Calu3 (cell line): ENCODE results near the gene CDON. TPM values are rescaled to one million over a fixed set of nuclear protein-coding genes. Genes with fewer than 3 reads are reported as not detected.

Experiments used
- BruUV-seq: library from RNA; stranded (reverse); fragments of 400-500 nt; replicated peaks from 2 replicates; lab custom pipeline; 2021; lab: Mats Ljungman, UMichigan
- CTCF ChIA-PET: fragments of 300-600 bp; sonication (Branson Sonifier 250); formaldehyde crosslinking; loops from one replicate; lab custom pipeline; 2022; ENCODE audit warnings: antibody characterized with exemption; lab: Charles Lee
- DNase-seq: peaks from one replicate; pipeline ENCODE4 v3.0.0; 2022
- H3K27ac Mint-ChIP-seq: one replicate; pipeline ENCODE4 v1.8.0; 2022; ENCODE audit warnings: mixed read lengths; ENCODE audit not compliant: unreplicated experiment
- H3K27me3 Mint-ChIP-seq: one replicate; pipeline ENCODE4 v1.8.0; 2022; ENCODE audit warnings: mixed read lengths; ENCODE audit not compliant: unreplicated experiment
- H3K36me3 Mint-ChIP-seq: one replicate; pipeline ENCODE4 v1.8.0; 2022; ENCODE audit warnings: mild to moderate bottlenecking, moderate library complexity, mixed read lengths; ENCODE audit not compliant: insufficient read depth, unreplicated experiment
- H3K4me1 Mint-ChIP-seq: one replicate; pipeline ENCODE4 v1.8.0; 2022; ENCODE audit warnings: mild to moderate bottlenecking, low read depth, mixed read lengths; ENCODE audit not compliant: unreplicated experiment
- H3K4me3 Mint-ChIP-seq: one replicate; pipeline ENCODE4 v1.8.0; 2022; ENCODE audit warnings: mild to moderate bottlenecking, low read depth, moderate library complexity, mixed read lengths; ENCODE audit not compliant: unreplicated experiment
- H3K9me3 Mint-ChIP-seq: one replicate; pipeline ENCODE4 v1.8.0; 2022; ENCODE audit warnings: low read depth, mixed read lengths; ENCODE audit not compliant: unreplicated experiment
- intact Hi-C: fragments of 100-400 bp; cut with micrococcal nuclease; formaldehyde crosslinking; loops from one replicate; pipeline ENCODE4 v1.10.0; 2022; ENCODE audit not compliant: unreplicated experiment
- total RNA-seq: library from RNA; stranded (reverse); gene quantifications from 2 replicates; pipeline ENCODE4 v1.2.3, GENCODE V29; 2022
- TF ChIP-seq, protein P1 (sequence below): fragments of 200-600 bp; IDR thresholded peaks from one replicate; pipeline ENCODE4 v1.8.0; 2022; ENCODE audit warnings: antibody characterized with exemption; ENCODE audit not compliant: unreplicated experiment

Gene CDON
- total RNA-seq, 1 experiment from 2014 or later, result 14.8 TPM

DNA sequence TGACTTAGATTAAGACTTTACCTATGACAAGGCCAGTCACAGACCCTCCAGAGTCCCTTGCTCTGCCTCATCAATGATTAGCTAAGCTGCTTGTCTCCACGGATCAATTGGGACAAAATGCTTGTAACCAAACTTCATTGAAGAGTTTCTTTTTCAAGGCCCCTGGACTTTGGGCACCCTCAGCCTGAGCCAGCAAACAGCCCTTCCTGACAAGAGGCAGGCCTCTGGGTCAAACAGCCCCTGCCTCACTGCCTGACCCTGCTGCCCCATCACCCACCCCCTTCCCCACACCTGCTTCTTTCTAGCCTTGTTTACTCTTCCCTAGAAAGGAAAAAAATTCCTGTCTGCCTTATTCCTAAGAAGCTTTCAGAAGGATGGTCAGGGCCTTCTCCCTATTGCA lies 26.3 kb upstream of the CDON start:
- DNase-seq, result no peak
- intact Hi-C loops, result no loop called here
- Mint-ChIP-seq H3K9me3 (no peaks in the 10 kb centered on the region), H3K4me3 (no peak overlapping the region), H3K27ac (no peak overlapping the region), H3K4me1 (no peaks in the 10 kb centered on the region), H3K27me3 (no peaks in the 10 kb centered on the region), H3K36me3 (peaks cover 4% of the 10 kb centered on the region)
- no TSS peak for BruUV-seq
- TF ChIP-seq, protein P1, sequence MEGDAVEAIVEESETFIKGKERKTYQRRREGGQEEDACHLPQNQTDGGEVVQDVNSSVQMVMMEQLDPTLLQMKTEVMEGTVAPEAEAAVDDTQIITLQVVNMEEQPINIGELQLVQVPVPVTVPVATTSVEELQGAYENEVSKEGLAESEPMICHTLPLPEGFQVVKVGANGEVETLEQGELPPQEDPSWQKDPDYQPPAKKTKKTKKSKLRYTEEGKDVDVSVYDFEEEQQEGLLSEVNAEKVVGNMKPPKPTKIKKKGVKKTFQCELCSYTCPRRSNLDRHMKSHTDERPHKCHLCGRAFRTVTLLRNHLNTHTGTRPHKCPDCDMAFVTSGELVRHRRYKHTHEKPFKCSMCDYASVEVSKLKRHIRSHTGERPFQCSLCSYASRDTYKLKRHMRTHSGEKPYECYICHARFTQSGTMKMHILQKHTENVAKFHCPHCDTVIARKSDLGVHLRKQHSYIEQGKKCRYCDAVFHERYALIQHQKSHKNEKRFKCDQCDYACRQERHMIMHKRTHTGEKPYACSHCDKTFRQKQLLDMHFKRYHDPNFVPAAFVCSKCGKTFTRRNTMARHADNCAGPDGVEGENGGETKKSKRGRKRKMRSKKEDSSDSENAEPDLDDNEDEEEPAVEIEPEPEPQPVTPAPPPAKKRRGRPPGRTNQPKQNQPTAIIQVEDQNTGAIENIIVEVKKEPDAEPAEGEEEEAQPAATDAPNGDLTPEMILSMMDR, result no peak
- CTCF ChIA-PET, result no interaction called here

DNA sequence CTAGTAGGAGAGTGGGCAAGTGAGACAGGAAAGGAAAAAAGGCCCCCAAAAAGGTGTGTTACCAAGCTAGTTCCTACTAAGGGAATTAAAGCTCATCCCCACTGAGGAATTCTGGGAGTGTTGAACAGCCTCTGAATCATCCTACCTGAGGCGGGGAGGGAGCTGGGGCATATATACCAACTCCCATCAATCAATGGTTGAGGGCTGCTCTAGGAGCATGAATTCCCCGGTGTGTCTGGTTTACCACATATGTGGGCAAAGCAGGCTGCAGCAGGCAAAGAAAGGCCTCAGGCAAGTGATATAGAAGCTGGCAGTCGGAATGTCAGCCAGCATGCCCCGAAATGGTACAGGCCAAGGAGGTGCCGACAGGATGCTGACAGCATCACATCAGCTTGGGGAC lies 23.6 kb upstream of the CDON start:
- Mint-ChIP-seq H3K9me3 (no peaks in the 10 kb centered on the region), H3K27me3 (no peaks in the 10 kb centered on the region), H3K4me1 (no peaks in the 10 kb centered on the region), H3K27ac (no peak overlapping the region), H3K36me3 (no peaks in the 10 kb centered on the region), H3K4me3 (no peak overlapping the region)
- CTCF ChIA-PET, result no interaction called here
- no TSS peak for BruUV-seq
- DNase-seq, result no peak
- TF ChIP-seq, protein P1, result no peak
- intact Hi-C loops, result no loop called here

DNA sequence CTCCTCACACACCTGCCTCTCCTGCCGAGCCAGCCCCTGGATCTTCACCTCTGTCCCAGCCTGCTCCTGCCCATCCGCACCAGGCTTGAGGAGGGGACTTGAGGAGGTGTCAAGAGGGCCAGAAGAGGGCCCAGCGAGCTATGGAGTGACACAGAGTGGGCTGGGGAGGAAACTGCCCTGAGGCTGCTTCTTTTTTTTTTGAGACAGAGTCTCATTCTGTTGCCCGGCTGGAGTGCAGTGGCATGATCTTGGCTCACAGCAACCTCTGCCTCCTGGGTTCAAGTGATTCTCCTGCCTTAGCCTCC lies 21.9 kb upstream of the CDON start:
- Mint-ChIP-seq H3K4me3 (no peak overlapping the region), H3K4me1 (peaks cover 15% of the 10 kb centered on the region), H3K36me3 (no peaks in the 10 kb centered on the region), H3K27me3 (no peaks in the 10 kb centered on the region), H3K27ac (no peak overlapping the region), H3K9me3 (no peaks in the 10 kb centered on the region)
- BruUV-seq, result no TSS peak
- DNase-seq, result no peak
- CTCF ChIA-PET, result no interaction called here
- TF ChIP-seq, protein P1, result no peak
- intact Hi-C loops, result no loop called here

GRCh38 chr11:126083829-126084607 lies 21.4 kb upstream of the CDON start:
- TF ChIP-seq, protein P1, result no peak
- no peak for DNase-seq
- intact Hi-C loops, result no loop called here
- CTCF ChIA-PET, result no interaction called here
- no peaks in the 10 kb centered on the region for H3K27me3 Mint-ChIP-seq
- H3K9me3 Mint-ChIP-seq, result no peaks in the 10 kb centered on the region
- H3K4me3 Mint-ChIP-seq, result no peak overlapping the region
- H3K27ac Mint-ChIP-seq, result no peak overlapping the region
- H3K4me1 Mint-ChIP-seq, result peaks cover 20% of the 10 kb centered on the region
- BruUV-seq, result no TSS peak
- H3K36me3 Mint-ChIP-seq, result no peaks in the 10 kb centered on the region
